ENCODE data around the gene CCNL2.

CCNL2 gene

DNA sequence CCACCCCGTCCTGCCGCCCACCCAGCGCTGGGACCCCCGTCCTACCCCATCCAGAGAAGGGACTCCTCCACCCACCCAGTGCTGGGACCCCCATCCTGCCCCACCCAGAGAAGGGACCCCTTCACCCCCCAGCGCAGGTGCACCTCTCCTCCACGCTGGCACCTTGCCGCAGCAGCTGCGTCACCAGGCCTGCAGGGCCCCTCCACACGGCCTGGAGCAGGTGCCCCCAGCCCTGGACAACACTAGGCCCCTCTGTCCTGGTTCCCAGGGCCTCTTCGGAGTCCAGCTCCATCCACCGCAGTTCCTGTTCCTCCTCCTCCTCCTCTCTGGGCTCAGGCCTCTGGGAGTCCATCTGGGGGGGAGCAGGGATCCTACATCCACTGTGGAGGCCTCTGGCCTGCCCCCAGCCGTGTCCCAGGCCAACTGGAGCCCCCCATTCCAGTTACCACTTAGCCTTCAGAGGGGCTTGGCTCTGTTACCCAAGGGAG lies 21.6 kb upstream of the CCNL2 start:
- no peak for TF ChIP-seq ZNF654 (tag by site-specific recombination; IDR thresholded peaks at IDR 0.05; ENCODE audit: low read depth)
- TF ChIP-seq KLF8 (tag by site-specific recombination; IDR thresholded peaks at IDR 0.05): 0 out of 2 replicates have a peak, but pooled peaks have one; percentile 30
- TF ChIP-seq ZNF391 (tag by site-specific recombination; IDR thresholded peaks at IDR 0.05; ENCODE audit: borderline replicate concordance, low read depth): no peak
- no peaks in the 10 kb centered on the region for H3K4me1 ChIP-seq (ENCODE audit: control insufficient read depth, insufficient read depth, low read length)
- POLR2A ChIA-PET: no interaction called here
- CTCF ChIA-PET: no interaction called here
- no peak overlapping the region for H3K27ac ChIP-seq (ENCODE audit: extremely low read depth, low read depth, low read length)
- no peaks in the 10 kb centered on the region for H3K9me3 ChIP-seq (ENCODE audit: control insufficient read depth, insufficient read depth, low read depth, low read length)
- no peaks in the 10 kb centered on the region for H3K36me3 ChIP-seq (ENCODE audit: control insufficient read depth in 2 of 2, insufficient read depth in 1 of 2, low read length in 2 of 2)
- H3K4me3 ChIP-seq (ENCODE audit: low read depth, low read length): no peak overlapping the region

DNA sequence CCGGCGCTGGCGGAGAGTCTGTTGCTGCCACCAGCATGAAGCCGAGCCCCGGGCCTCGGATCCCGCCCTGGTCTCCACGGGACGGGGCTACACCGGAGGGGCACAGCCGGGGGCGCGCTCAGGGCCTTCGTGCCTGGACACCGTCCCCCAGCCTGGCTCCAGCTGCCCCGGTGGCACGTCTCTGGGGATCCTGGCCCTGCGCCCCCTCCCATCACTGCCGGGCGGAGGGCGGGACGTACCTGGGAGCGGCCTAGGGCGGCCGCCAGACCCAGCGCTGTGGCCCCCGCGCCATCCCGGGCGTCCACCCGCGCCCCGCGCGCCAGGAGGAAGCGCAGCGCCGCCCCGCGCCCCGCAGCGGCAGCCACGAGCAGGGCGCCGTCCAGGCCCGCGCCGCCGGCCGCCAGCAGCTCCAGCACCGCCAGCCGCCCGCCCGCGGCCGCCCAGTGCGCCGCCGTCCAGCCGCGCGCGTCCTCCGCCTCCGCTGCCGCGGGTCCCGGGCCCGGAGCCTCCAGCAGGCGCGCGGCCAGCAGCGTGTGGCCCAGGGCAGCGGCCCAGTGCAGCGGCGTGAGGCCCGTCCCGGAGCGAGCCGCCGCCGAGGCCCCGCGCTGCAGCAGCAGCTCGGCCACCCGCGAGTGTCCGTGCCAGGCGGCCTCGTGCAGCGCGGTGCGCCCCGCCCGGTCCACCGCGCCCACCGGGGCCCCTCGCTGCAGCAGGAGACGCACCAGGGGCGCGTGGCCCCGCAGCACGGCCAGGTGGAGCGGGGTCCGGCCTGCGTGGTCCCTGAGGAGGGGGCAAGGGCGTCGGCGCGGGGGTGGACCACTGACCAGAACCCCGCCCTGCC lies 20.9 kb upstream of the CCNL2 start:
- no peak overlapping the region for H3K4me3 ChIP-seq (ENCODE audit: low read depth, low read length)
- ChIA-PET CTCF (no interaction called here), POLR2A (no interaction called here)

DNA sequence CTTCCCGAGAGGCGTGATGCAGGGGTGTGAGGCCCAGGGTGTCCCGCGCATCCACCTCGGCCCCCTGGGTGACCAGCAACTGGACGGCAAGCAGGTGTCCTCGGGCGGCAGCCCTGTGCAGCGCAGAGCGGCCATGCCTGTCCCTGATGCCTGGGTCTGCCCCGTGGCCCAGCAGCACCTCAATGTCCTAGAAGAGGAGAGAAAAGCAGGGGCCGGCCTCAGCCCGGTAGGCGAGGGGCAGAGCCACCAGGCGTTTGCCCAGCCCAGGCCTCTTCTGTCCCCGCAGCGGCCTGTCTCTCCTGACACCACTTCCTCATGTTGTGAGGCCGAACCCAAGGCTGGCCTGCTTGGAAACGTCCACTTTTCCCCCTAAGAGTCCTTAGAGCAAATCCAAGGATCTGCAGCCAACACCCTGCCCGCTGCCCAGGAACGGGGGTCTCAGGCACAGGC lies 20.3 kb upstream of the CCNL2 start:
- ChIA-PET POLR2A (no interaction called here), CTCF (no interaction called here)
- H3K4me3 ChIP-seq (ENCODE audit: low read depth, low read length): no peak overlapping the region
- H3K36me3 ChIP-seq (ENCODE audit: control insufficient read depth in 2 of 2, insufficient read depth in 1 of 2, low read length in 2 of 2): no peaks in the 10 kb centered on the region
- H3K27ac ChIP-seq (ENCODE audit: extremely low read depth, low read depth, low read length): no peak overlapping the region
- H3K9me3 ChIP-seq (ENCODE audit: control insufficient read depth, insufficient read depth, low read depth, low read length): no peaks in the 10 kb centered on the region
- H3K4me1 ChIP-seq (ENCODE audit: control insufficient read depth, insufficient read depth, low read length): no peaks in the 10 kb centered on the region
- TF ChIP-seq ZNF843 (tag by site-specific recombination; IDR thresholded peaks at IDR 0.05) (no peak), ZNF155 (tag by site-specific recombination; IDR thresholded peaks at IDR 0.05) (no peak), ZNF510 (tag by site-specific recombination; IDR thresholded peaks at IDR 0.05; ENCODE audit: insufficient replicate concordance) (no peak), ZNF610 (tag by site-specific recombination; IDR thresholded peaks at IDR 0.05; ENCODE audit: borderline replicate concordance) (no peak), ZNF624 (tag by site-specific recombination; IDR thresholded peaks at IDR 0.05) (no peak), ZSCAN30 (tag by site-specific recombination; IDR thresholded peaks at IDR 0.05) (no peak), ZFP37 (tag by site-specific recombination; IDR thresholded peaks at IDR 0.05) (no peak), ZNF530 (tag by site-specific recombination; IDR thresholded peaks at IDR 0.05; ENCODE audit: low read depth) (no peak), ZNF10 (tag by site-specific recombination; IDR thresholded peaks at IDR 0.05) (no peak), HOXC10 (CRISPR knock-in tag; IDR thresholded peaks at IDR 0.05) (no peak), ZNF76 (tag by site-specific recombination; IDR thresholded peaks at IDR 0.05; ENCODE audit: borderline replicate concordance, low read depth) (no peak)
- TF ChIP-seq, protein P1, sequence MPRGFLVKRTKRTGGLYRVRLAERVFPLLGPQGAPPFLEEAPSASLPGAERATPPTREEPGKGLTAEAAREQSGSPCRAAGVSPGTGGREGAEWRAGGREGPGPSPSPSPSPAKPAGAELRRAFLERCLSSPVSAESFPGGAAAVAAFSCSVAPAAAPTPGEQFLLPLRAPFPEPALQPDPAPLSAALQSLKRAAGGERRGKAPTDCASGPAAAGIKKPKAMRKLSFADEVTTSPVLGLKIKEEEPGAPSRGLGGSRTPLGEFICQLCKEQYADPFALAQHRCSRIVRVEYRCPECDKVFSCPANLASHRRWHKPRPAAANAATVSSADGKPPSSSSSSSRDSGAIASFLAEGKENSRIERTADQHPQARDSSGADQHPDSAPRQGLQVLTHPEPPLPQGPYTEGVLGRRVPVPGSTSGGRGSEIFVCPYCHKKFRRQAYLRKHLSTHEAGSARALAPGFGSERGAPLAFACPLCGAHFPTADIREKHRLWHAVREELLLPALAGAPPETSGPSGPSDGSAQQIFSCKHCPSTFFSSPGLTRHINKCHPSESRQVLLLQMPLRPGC (tag by site-specific recombination; IDR thresholded peaks at IDR 0.05): no peak

More for the DNA sequence above, 20.9 kb upstream of the CCNL2 start:
- TF ChIP-seq, protein P2, sequence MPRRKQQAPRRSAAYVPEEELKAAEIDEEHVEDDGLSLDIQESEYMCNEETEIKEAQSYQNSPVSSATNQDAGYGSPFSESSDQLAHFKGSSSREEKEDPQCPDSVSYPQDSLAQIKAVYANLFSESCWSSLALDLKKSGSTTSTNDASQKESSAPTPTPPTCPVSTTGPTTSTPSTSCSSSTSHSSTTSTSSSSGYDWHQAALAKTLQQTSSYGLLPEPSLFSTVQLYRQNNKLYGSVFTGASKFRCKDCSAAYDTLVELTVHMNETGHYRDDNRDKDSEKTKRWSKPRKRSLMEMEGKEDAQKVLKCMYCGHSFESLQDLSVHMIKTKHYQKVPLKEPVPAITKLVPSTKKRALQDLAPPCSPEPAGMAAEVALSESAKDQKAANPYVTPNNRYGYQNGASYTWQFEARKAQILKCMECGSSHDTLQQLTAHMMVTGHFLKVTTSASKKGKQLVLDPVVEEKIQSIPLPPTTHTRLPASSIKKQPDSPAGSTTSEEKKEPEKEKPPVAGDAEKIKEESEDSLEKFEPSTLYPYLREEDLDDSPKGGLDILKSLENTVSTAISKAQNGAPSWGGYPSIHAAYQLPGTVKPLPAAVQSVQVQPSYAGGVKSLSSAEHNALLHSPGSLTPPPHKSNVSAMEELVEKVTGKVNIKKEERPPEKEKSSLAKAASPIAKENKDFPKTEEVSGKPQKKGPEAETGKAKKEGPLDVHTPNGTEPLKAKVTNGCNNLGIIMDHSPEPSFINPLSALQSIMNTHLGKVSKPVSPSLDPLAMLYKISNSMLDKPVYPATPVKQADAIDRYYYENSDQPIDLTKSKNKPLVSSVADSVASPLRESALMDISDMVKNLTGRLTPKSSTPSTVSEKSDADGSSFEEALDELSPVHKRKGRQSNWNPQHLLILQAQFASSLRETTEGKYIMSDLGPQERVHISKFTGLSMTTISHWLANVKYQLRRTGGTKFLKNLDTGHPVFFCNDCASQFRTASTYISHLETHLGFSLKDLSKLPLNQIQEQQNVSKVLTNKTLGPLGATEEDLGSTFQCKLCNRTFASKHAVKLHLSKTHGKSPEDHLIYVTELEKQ (tag by site-specific recombination; IDR thresholded peaks at IDR 0.05; ENCODE audit: borderline replicate concordance): no peak
- TF ChIP-seq ZNF10 (tag by site-specific recombination; IDR thresholded peaks at IDR 0.05) (no peak), SCRT2 (tag by site-specific recombination; IDR thresholded peaks at IDR 0.05) (no peak), ZNF341 (tag by site-specific recombination; IDR thresholded peaks at IDR 0.05; ENCODE audit: low read depth) (no peak)
- TF ChIP-seq, protein P3, sequence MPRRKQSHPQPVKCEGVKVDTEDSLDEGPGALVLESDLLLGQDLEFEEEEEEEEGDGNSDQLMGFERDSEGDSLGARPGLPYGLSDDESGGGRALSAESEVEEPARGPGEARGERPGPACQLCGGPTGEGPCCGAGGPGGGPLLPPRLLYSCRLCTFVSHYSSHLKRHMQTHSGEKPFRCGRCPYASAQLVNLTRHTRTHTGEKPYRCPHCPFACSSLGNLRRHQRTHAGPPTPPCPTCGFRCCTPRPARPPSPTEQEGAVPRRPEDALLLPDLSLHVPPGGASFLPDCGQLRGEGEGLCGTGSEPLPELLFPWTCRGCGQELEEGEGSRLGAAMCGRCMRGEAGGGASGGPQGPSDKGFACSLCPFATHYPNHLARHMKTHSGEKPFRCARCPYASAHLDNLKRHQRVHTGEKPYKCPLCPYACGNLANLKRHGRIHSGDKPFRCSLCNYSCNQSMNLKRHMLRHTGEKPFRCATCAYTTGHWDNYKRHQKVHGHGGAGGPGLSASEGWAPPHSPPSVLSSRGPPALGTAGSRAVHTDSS (tag by site-specific recombination; IDR thresholded peaks at IDR 0.05): no peak
- TF ChIP-seq, protein P4, sequence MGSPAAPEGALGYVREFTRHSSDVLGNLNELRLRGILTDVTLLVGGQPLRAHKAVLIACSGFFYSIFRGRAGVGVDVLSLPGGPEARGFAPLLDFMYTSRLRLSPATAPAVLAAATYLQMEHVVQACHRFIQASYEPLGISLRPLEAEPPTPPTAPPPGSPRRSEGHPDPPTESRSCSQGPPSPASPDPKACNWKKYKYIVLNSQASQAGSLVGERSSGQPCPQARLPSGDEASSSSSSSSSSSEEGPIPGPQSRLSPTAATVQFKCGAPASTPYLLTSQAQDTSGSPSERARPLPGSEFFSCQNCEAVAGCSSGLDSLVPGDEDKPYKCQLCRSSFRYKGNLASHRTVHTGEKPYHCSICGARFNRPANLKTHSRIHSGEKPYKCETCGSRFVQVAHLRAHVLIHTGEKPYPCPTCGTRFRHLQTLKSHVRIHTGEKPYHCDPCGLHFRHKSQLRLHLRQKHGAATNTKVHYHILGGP (tag by site-specific recombination; IDR thresholded peaks at IDR 0.05): no peak
- TF ChIP-seq, protein P5, sequence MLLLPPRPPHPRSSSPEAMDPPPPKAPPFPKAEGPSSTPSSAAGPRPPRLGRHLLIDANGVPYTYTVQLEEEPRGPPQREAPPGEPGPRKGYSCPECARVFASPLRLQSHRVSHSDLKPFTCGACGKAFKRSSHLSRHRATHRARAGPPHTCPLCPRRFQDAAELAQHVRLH (tag by site-specific recombination; IDR thresholded peaks at IDR 0.05): no peak
- Histone ChIP-seq H3K36me3 (ENCODE audit: control insufficient read depth in 2 of 2, insufficient read depth in 1 of 2, low read length in 2 of 2) (no peaks in the 10 kb centered on the region), H3K4me1 (ENCODE audit: control insufficient read depth, insufficient read depth, low read length) (no peaks in the 10 kb centered on the region), H3K27ac (ENCODE audit: extremely low read depth, low read depth, low read length) (no peak overlapping the region), H3K9me3 (ENCODE audit: control insufficient read depth, insufficient read depth, low read depth, low read length) (no peaks in the 10 kb centered on the region)
